GM10266 (cell line): ENCODE measurements around the gene MRPL47.

ENCODE experiments used
- DNase-seq: peaks from one replicate; pipeline ENCODE4 v3.0.0; 2012; ENCODE audit errors: extremely low spot score
- TF ChIP-seq, protein P1 (sequence below): IDR thresholded peaks from 2 replicates; pipeline ENCODE4 v1.5.1; 2012; ENCODE audit warnings: mild to moderate bottlenecking, low read depth; ENCODE audit not compliant: control insufficient read depth, insufficient read depth; ENCODE audit errors: missing control alignments

The MRPL47 gene

DNA sequence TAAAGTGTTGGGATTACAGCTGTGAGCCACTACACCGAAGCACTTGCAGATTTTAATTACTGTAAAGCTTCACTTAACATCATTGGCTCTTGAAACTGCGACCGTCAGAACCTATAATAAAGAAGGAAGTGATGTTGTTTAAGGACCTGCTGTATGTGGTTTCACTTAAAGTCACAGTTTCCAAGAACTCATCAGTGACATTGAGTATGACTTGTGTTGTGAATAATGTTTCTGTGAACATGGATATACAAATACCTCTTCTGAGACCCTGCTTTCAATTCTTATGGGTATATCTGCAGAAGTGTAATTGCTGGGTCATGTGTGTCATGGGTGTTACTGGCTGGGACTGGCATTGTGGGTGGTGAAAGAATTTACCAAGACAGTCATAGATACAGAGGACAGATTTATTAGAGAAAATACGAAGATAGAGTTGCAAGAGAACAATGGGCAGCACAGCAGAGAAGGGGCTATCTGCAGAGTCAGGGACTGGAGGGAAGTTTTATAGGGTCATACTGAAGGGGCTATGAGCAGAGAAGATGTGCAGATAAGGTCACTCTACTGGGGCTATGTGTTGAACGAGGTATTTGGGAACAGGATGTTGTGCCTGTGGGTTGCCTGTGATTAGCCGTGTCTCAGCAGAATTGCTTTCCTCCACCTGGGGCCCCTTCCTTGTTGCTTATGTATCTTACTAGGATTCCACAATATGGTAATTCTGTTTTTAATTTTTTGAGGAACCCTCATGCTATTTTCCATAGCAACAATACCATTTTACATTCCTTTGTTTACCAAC lies 4.7 kb upstream of the MRPL47 start:
- TF ChIP-seq, protein P1, sequence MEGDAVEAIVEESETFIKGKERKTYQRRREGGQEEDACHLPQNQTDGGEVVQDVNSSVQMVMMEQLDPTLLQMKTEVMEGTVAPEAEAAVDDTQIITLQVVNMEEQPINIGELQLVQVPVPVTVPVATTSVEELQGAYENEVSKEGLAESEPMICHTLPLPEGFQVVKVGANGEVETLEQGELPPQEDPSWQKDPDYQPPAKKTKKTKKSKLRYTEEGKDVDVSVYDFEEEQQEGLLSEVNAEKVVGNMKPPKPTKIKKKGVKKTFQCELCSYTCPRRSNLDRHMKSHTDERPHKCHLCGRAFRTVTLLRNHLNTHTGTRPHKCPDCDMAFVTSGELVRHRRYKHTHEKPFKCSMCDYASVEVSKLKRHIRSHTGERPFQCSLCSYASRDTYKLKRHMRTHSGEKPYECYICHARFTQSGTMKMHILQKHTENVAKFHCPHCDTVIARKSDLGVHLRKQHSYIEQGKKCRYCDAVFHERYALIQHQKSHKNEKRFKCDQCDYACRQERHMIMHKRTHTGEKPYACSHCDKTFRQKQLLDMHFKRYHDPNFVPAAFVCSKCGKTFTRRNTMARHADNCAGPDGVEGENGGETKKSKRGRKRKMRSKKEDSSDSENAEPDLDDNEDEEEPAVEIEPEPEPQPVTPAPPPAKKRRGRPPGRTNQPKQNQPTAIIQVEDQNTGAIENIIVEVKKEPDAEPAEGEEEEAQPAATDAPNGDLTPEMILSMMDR, result no peak
- peak; percentile 59 for DNase-seq

DNA sequence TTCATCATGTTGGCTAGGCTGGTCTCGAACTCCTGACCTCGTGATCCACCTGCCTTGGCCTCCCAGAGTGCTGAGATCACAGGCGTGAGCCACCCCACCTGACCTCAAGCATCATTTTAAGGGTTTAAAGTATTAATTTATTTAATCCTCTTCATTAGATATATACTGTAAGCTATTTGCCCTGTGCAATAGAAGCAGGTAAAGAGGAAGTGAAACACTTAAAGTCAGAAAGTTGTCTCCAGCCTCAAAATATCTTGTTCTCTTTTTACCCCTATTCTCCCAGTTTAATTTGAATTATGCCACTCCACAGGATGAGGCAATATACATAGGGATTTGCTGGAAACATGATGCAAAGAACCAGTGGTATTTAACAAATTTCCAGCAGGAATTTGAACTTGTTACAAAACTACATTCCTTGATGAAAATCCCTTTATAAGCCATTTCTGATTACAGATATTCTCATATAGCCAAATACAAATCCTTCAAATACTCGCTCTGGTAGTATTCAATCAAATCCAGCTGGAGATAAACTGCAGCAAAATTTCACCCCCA lies 2.2 kb upstream of the MRPL47 start:
- peak; percentile 35 for DNase-seq
- TF ChIP-seq, protein P1, result no peak

DNA sequence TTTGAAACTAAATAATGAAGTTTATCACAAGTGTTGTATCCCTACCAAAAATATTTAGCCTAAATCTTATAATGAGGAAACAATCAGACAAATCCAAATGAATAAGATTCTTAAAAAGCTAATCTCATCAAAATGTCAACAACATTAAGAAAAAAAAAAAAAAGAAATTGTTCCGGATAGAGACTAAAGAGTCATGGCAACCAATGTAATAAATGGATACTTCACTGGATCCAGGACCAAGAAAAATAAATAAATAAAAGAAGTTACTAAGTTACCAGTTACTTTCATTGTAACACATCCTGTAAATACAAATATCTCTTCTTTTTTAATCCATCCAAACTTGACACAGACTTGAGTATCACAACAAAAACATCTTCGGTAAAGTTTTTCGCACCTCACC lies 607 bp downstream of the MRPL47 start:
- TF ChIP-seq, protein P1, result no peak
- DNase-seq, result no peak

DNA sequence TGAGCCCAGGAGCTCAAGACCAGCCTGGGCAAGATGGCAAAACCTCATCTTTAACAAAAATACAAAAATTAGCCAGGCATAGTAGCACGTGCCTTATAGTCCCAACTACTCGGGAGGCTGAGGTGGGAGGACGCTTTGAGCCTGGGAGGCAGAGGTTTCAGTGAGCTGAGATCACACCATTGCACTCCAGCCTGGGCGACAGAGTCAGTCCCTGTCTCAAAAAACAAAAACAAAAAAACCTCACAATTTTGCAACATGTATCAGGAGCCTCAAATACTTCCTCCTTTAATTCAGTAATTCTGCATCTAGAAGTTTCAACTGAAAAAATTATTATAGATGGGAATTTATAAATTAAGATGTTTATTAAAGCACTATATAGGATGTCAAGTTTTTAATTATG lies 1.1 kb downstream of the MRPL47 start:
- no peak for DNase-seq
- TF ChIP-seq, protein P1, result no peak

DNA sequence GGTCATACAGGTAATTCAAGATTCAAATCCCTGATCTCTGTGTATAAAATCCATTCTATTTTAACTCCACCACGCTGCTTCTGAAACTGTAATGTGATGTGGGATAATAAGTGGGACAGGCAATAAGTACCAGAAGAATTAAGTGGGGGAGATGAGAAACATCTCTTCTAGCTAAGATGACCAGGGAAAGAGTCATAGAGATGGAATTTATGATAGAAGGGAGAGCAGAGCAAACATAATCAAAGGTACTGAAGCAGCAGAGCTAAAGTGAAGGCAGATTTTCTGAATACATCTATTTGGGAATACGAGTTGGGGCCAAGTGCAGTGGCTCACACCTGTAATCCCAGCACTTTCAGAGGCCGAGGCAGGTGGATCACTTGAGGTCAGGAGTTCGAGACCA lies 4.9 kb downstream of the MRPL47 start:
- no peak for DNase-seq
- TF ChIP-seq, protein P1, result no peak

DNA sequence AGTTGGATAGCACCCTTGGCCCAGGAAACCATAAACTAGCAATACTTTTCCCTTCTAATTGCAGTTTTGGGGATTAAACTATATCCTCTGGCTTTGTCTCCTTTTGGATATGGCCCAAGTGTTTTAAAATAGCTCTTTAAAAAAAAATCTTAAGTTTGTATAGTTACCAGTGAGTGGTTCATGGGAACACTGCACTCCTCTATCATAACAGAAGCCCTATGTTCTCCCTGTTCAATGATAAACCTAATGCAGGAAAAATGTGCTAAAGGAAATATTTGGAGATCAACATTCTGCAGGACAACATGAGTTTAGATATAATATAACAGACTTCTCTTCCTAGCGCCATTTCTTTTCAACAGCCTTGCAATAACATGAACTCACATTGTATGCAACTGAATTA lies 13.1 kb downstream of the MRPL47 start:
- DNase-seq, result no peak
- TF ChIP-seq, protein P1, result no peak

DNA sequence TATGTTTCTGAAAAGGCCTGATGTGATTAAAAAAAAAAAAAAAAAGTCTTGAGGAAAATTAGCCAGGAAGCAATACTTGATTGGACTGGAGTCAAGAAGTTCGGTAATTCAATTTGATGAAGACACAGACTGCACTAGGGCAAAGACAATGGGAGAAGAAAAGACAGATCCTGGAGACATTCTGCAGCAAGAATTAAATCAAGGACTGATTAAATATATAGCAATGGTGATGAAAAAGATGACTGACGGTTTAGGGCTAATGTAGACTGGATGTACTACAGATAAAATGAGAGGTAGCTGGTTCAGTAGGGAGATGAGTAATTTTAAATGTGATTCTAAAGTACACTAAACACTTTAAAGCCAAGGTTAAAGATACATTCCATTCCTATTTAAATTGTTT lies 13.8 kb downstream of the MRPL47 start:
- TF ChIP-seq, protein P1, result no peak

More for the DNA sequence above, 13.8 kb downstream of the MRPL47 start:
- DNase-seq, result no peak
